Measurements from ENCODE around the gene ASPHD2.
A peak's percentile ranks its signal among the peaks of the same experiment; 100 is the strongest.

ASPHD2 gene

GRCh38 chr22:26447584-26448329, 18.7 kb downstream of the ASPHD2 start:
- peak; percentile 70 for DNase-seq

- DNase-seq = no peak
These were observed 19.3 kb downstream of the ASPHD2 start for GRCh38 chr22:26448334-26448733.

- DNase-seq = no peak
These were observed 19.9 kb downstream of the ASPHD2 start for GRCh38 chr22:26448941-26449340.

- peak; percentile 69 for DNase-seq
These were observed 21.6 kb downstream of the ASPHD2 start for GRCh38 chr22:26450453-26451185.

GRCh38 chr22:26452236-26453016, 23.4 kb downstream of the ASPHD2 start:
- DNase-seq = no peak

DNA sequence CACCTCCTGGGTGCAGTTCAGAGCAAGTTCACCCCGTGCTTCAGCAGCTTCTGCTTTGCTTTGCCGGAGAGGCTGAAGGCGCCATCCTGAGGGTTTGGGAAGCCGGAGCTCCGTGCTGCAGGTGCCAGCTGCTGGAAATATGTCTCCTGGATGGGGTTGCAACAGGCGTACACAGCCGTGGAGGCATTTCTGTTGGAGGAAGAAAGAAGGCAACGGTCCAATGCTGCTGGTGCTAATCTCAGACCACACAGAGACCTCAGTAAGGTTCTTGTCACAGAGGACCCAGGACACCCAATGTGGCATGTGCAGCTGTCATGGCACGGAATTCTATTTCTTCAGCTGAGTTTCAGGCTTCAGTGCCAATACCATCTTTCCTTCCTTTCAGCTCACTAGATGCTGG, 24.2 kb downstream of the ASPHD2 start:
- DNase-seq = no peak

- no peak for DNase-seq
These were observed 24.9 kb downstream of the ASPHD2 start for GRCh38 chr22:26453812-26454500.

- no peak for DNase-seq
These were observed 28.7 kb downstream of the ASPHD2 start for GRCh38 chr22:26457661-26458272.

DNA sequence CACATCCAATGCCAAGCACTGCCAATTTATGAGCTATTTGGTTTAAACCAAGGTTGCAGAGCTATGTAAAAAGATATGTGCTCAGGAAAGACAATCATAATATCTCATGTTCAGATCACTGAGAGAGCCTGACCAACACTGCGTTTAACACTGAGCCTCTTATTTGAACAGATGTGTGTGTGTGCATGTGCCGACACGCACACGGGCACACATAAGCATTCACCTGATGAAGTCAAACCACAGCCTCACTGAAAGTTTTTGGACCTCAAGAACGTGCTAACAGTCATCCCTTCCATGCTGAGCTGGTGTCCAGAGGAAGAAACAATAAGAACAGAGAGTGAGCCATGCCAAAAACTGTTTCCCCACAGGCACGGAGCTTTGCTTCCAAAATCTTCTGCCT, 31.1 kb downstream of the ASPHD2 start:
- DNase-seq = no peak

DNA sequence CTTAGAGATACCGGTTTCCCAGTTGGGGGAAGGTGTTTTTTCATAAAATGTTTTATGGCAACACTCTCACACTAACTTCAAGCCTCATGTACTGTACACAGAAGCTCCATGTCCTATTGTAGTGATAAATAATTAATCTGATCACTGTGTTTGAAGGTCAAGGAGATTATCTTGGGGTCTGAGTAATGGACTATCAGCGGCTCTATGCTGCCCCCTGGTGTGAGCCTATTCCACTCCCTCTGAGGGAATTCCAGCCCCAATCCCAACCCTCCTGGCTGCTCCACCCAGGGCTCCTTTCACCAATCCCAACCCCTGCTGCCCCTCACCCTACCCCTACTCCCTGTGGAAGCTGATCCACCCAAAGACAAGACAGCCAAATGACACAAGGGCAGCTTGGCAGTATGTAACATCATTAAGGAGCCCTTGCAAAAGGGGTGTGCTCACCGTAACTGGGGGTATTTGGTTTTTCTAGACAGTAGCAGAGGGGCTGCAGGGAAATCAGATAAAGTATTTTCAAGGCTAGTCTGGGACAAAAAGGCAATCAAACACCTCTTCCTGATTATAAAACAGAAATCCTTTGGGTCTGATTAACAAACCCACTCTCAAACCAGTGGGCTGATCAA, 32.2 kb downstream of the ASPHD2 start:
- peak; percentile 22 for DNase-seq

DNA sequence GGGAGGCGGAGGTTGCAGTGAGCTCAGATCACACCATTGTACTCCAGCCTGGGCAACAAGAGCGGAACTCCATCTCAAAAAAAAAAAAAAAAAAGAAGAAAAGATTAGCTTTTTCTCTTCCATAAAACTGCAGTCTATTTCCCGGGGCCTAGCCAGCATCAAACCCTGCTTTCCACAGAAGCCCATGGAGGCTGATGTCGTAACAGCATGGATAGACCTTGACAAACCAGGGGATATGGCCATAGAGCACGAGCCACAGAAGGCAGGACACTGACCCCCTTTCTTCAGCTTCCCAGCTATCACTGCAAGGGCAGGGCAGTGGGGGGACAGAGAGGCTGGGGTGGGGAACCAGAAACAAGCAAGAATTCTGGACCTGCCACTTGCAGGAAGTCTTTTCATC, 33.0 kb downstream of the ASPHD2 start:
- DNase-seq = no peak

DNA sequence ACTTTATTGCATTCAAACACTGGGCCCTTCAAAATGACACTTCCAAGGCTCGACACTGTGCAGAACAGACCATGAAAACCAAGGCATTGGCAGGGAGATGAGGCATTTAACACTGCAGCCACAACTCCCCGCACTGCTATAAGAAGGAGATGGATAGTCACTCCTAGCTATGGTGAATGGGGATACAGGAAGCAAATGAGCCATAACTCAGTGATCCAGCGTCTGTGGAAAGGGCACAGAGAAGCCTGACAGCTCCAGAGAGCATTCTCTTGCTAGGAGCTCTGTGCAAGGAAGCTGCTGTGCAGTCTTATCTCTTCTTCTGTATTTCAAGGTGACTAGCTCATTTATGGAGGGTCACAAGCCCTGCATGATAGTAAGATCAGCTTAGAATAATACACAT, 33.6 kb downstream of the ASPHD2 start:
- no peak for DNase-seq

DNA sequence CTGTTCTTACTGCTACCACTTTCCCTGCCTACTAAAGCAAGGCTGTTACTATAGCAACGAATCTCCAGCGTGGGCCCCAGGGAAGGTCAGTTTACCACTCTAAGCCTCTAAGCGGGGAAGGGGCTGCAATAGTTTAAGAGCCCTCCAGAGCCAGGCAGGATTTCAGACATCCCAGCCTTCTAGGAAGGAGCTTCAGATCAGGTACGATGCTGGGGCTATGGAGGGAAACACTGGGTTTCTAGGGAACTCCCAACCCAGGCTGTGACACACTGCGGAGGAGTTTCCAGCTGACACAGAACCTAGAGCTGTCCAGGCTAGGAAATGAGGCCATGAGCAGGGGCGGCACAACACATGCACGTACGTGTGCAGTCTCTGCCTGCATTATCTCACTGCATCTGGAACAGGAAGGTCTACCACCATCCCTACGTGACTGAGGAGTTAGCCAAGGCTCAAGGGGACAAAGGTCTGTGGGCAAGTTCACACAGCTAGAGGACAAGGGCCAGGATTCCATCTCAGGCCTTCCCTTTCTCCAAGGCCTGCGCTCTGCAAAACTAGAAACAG, 34.1 kb downstream of the ASPHD2 start:
- DNase-seq = no peak

GRCh38 chr22:26463688-26464087, 34.6 kb downstream of the ASPHD2 start:
- no peak for DNase-seq

DNA sequence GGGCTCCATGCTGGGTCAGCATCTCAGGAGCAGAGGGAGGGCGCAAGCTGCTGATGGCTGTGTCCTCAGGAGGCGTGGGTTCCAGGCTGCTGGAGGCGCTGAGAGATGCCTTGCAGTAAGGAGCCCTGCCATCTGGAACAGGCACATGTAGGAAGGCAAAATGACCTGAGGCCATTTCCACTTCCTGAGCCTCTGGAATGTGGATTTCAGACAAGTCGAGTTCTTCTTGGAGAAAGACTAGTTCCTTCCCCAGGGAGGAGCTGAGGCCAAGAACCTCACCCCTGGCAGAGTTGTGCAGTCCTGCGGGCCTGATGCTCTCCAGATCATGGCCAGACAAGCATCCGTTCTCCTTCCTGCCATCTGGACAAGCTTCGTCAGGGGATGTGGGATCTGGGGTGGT, 35.3 kb downstream of the ASPHD2 start:
- DNase-seq = no peak

GRCh38 chr22:26466196-26466595, 37.1 kb downstream of the ASPHD2 start:
- DNase-seq = peak; percentile 89

- no peak for DNase-seq
These were observed 41.7 kb downstream of the ASPHD2 start for GRCh38 chr22:26470807-26471206.

- no peak for DNase-seq
These were observed 42.5 kb downstream of the ASPHD2 start for GRCh38 chr22:26471522-26471921.

- DNase-seq = no peak
These were observed 45.6 kb downstream of the ASPHD2 start for GRCh38 chr22:26474682-26475081.

DNA sequence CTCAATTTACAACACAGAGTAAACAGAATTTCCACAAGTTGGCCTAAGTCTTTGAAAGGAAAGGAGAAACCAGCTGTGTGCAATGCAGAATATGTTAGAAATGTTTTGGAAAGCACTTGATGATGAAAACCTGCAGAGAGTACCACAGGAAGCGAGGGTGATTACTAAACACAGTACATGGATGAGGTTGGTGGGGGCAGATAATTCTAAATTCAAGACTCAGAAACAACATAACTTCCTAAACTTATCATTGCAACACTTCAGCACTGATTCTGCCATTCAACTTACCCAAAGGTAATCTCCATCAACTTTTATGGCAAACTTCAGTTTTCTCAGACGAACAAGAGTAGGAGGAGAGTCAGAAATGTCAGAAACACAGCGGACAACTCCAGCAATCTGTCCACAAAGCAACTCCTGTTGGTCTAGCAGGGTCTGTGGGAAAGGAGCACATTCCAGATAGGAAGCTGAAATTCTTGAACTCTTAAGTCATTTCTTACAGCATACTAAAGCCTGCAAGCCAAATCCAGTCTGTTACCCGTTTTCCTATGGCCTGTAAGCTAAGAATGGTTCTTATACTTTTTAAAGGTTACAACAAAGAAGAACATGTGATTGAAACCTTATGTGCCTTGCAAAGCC, 47.8 kb downstream of the ASPHD2 start:
- no peak for DNase-seq

- no peak for DNase-seq
These were observed 48.3 kb downstream of the ASPHD2 start for GRCh38 chr22:26477341-26477731.
